Naive thymus-derived CD4-positive, alpha-beta T cell (primary cell): ENCODE results near the gene PSAPL1. TPM values are rescaled to one million over a fixed set of nuclear protein-coding genes. Genes with fewer than 3 reads are reported as not detected.
A peak's percentile ranks its signal among the peaks of the same experiment; 100 is the strongest.

Source experiments
- ATAC-seq: fragments of 150-1000 bp; cut with Tn5 transposase; 2 replicates; pipeline ENCODE4 v1.10.0; 2021; ENCODE audit warnings: mild to moderate bottlenecking, moderate library complexity
- CTCF ChIA-PET: fragments of 350-600 bp; sonication (Branson Sonifier 250); formaldehyde crosslinking; loops from one replicate; lab custom pipeline; 2021; ENCODE audit warnings: antibody characterized with exemption; lab: Charles Lee
- POLR2A ChIA-PET: fragments of 350-600 bp; sonication (Branson Sonifier 250); formaldehyde crosslinking; loops from one replicate; lab custom pipeline; 2021; ENCODE audit warnings: antibody characterized with exemption, inconsistent platforms; lab: Charles Lee
- DNase-seq, 9 donors: peaks; one replicate each; pipeline versions ENCODE4 v3.0.0 to v3.0.0-alpha.2; 2020 to 2022; ENCODE audit warnings: mixed read lengths in 1 of 9
- H3K27ac ChIP-seq: one replicate; pipeline ENCODE4 v1.7.0; 2013; ENCODE audit warnings: mild to moderate bottlenecking, low read depth, low read length, moderate library complexity
- H3K27me3 ChIP-seq, 2 donors: one replicate each; pipeline ENCODE4 v1.7.0; 2013; ENCODE audit warnings: low read length in 2 of 2, mild to moderate bottlenecking in 2 of 2, moderate library complexity in 2 of 2; ENCODE audit not compliant: control insufficient read depth in 2 of 2, insufficient read depth in 2 of 2
- H3K36me3 ChIP-seq, 3 experiments: 1 replicate in 2 of 3; 2 replicates in 1 of 3; pipeline ENCODE4 v1.7.0; 2013; ENCODE audit warnings: low read length in 3 of 3, mild to moderate bottlenecking in 3 of 3, moderate library complexity in 1 of 3; ENCODE audit not compliant: insufficient read depth in 3 of 3, control insufficient read depth in 2 of 3
- H3K4me1 ChIP-seq, 2 donors: one replicate each; pipeline ENCODE4 v1.7.0; 2013; ENCODE audit warnings: low read length in 2 of 2, mild to moderate bottlenecking in 2 of 2, moderate library complexity in 1 of 2; ENCODE audit not compliant: control insufficient read depth in 2 of 2, insufficient read depth in 2 of 2
- H3K4me3 ChIP-seq: 2 replicates; pipeline ENCODE4 v1.7.0; 2013; ENCODE audit warnings: mild to moderate bottlenecking, low read length
- H3K9me3 ChIP-seq, 3 experiments: 1 replicate in 2 of 3; 2 replicates in 1 of 3; pipeline ENCODE4 v1.7.0; 2013; ENCODE audit warnings: low read length in 3 of 3; ENCODE audit not compliant: control insufficient read depth in 2 of 3
- H3K27ac Mint-ChIP-seq, 9 donors: one replicate each; pipeline ENCODE4 v1.8.0; 2020 to 2022; ENCODE audit warnings: mixed read lengths in 9 of 9, mild to moderate bottlenecking in 8 of 9, moderate library complexity in 5 of 9, inconsistent platforms in 2 of 9
- H3K27me3 Mint-ChIP-seq, 5 donors: one replicate each; pipeline ENCODE4 v1.8.0; 2021 to 2022; ENCODE audit warnings: mixed read lengths in 5 of 5, mild to moderate bottlenecking in 1 of 5
- H3K36me3 Mint-ChIP-seq, 5 donors: one replicate each; pipeline ENCODE4 v1.8.0; 2020 to 2022; ENCODE audit warnings: mixed read lengths in 5 of 5, mild to moderate bottlenecking in 3 of 5, inconsistent platforms in 1 of 5
- H3K4me1 Mint-ChIP-seq, 7 donors: one replicate each; pipeline ENCODE4 v1.8.0; 2020 to 2022; ENCODE audit warnings: mixed read lengths in 7 of 7, mild to moderate bottlenecking in 3 of 7, inconsistent platforms in 1 of 7
- H3K4me3 Mint-ChIP-seq, 10 donors: one replicate each; pipeline ENCODE4 v1.8.0; 2020 to 2022; ENCODE audit warnings: mild to moderate bottlenecking in 10 of 10, mixed read lengths in 10 of 10, moderate library complexity in 6 of 10, inconsistent platforms in 2 of 10
- H3K9me3 Mint-ChIP-seq, 11 donors: one replicate each; pipeline ENCODE4 v1.8.0; 2020 to 2022; ENCODE audit warnings: mixed read lengths in 11 of 11, mild to moderate bottlenecking in 4 of 11, inconsistent platforms in 1 of 11, moderate library complexity in 1 of 11
- intact Hi-C, 2 donors: fragments of 100-400 bp; cut with micrococcal nuclease; formaldehyde crosslinking; loops; one replicate each; pipeline ENCODE4 v1.15.1; 2023
- polyA plus RNA-seq, 2 donors: library from polyadenylated mRNA; unstranded; fragments of 300-500 nt; fragmentation: Illumina TruSeq; gene quantifications; one replicate each; pipeline ENCODE4 v1.2.3, GENCODE V29; 2021
- total RNA-seq, 6 experiments: library from RNA in 5 of 6; stranded (reverse) in 5 of 6; gene quantifications; 1 replicate in 5 of 6; 2 replicates in 1 of 6; pipeline ENCODE4 v1.2.3 and lab custom pipeline; 2021 to 2026

Gene PSAPL1
- total and polyA plus RNA-seq, 7 experiments from 2014 or later, result not detected

DNA sequence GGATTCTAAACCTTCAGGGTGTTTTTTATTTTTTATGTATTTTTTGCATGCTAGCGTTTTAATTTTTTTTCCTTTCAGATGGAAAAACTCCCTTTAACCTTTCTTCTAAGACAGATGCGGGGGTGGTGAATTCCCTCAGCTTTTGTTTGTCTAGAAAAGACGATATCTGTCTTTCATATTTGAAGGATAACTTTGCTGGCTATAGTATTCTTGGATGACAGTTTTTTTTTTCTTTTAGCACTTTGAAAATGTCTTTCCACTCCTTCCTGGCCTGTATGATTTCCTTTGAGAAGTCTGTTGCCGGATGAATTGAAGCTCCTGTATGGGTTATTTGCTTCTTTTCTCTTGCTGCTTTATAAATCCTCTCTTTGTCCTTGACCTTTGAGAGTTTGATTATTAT is 26.6 kb downstream of the PSAPL1 start:
- H3K4me1 Mint-ChIP-seq, result no peaks in the 10 kb centered on the region
- Histone ChIP-seq H3K27ac (no peak overlapping the region), H3K36me3 (no peaks in the 10 kb centered on the region), H3K4me3 (no peak overlapping the region), H3K9me3 (peaks cover 0 to 9% (median 0%) of the 10 kb centered on the region in 3 experiments), H3K27me3 (no peaks in the 10 kb centered on the region), H3K4me1 (no peaks in the 10 kb centered on the region)
- POLR2A ChIA-PET, result no interaction called here
- no peak for ATAC-seq
- peaks cover 0 to 6% (median 4%) of the 10 kb centered on the region in 5 donors for H3K36me3 Mint-ChIP-seq
- no peak for DNase-seq
- H3K9me3 Mint-ChIP-seq, result peaks cover 2 to 64% (median 24%) of the 10 kb centered on the region in 11 donors
- CTCF ChIA-PET, result interaction anchor here (1.2 kb wide), 1 partner anchor 13 kb away, joined by 3 read pairs; no protein-coding TSS in a partner anchor
- intact Hi-C loops, result no loop called here
- no peak overlapping the region for H3K4me3 Mint-ChIP-seq
- H3K27ac Mint-ChIP-seq, result no peak overlapping the region
- peaks cover 0 to 36% (median 23%) of the 10 kb centered on the region in 5 donors for H3K27me3 Mint-ChIP-seq

DNA sequence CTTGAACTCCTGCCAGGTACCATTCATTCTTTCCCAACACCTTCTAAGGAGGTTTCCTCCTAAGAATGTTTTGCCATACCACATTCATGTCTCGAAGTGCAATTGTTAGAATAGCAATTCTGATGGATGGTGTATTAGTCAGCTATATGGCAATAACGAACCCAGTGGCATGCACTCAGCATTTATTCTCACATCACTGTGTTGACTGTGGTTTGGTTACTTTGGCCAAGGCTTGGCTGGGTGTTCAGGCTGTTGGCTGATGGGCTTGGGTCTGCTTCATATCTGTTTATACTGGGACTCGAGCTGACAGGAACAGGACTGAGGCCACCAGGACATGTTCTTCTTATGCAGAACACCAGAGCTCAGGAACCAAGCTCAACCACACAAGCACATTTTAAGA is 31.7 kb downstream of the PSAPL1 start:
- ATAC-seq (no peak), DNase-seq (no peak)
- peaks cover 8 to 34% (median 32%) of the 10 kb centered on the region in 5 donors for H3K27me3 Mint-ChIP-seq
- peaks cover 0 to 2% (median 0%) of the 10 kb centered on the region in 7 donors for H3K4me1 Mint-ChIP-seq
- H3K4me3 Mint-ChIP-seq, result no peak overlapping the region
- H3K4me3 ChIP-seq, result no peak overlapping the region
- POLR2A ChIA-PET, result no interaction called here
- no peaks in the 10 kb centered on the region for H3K9me3 ChIP-seq
- no peaks in the 10 kb centered on the region for H3K36me3 ChIP-seq
- H3K4me1 ChIP-seq, result no peaks in the 10 kb centered on the region
- no peaks in the 10 kb centered on the region for H3K27me3 ChIP-seq
- CTCF ChIA-PET, result no interaction called here
- intact Hi-C loops, result no loop called here
- H3K9me3 Mint-ChIP-seq, result peaks cover 6 to 35% (median 14%) of the 10 kb centered on the region in 11 donors
- H3K27ac Mint-ChIP-seq, result no peak overlapping the region
- no peak overlapping the region for H3K27ac ChIP-seq
- peaks cover 0 to 6% (median 0%) of the 10 kb centered on the region in 5 donors for H3K36me3 Mint-ChIP-seq

DNA sequence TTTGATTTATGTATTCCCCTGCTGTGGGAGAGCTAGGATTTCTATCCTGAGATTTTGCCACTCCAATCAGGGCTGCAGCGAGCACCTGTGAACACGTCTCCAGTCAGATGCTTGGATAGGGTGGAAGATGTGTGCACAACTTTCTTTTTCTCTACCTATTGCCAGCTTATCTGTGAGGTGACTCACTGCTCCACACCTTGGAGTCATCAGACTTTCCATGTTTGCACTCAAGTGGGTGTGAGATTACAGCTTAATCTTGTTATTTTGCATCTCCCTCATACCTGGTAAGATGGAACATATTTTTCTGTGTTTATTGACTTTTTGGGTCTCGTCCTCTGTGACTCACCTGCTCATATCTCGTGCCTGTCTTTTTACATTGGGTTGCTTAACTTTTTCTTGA is 32.2 kb downstream of the PSAPL1 start:
- Mint-ChIP-seq H3K27me3 (peaks cover 10 to 39% (median 34%) of the 10 kb centered on the region in 5 donors), H3K9me3 (peaks cover 6 to 34% (median 14%) of the 10 kb centered on the region in 11 donors), H3K4me3 (no peak overlapping the region), H3K27ac (no peak overlapping the region), H3K36me3 (peaks cover 0 to 6% (median 0%) of the 10 kb centered on the region in 5 donors), H3K4me1 (peaks cover 0 to 4% (median 0%) of the 10 kb centered on the region in 7 donors)
- H3K27me3 ChIP-seq, result no peaks in the 10 kb centered on the region
- ChIA-PET POLR2A (no interaction called here), CTCF (no interaction called here)
- no peaks in the 10 kb centered on the region for H3K9me3 ChIP-seq
- ATAC-seq (no peak), DNase-seq (no peak)
- no peak overlapping the region for H3K4me3 ChIP-seq
- no peak overlapping the region for H3K27ac ChIP-seq
- no peaks in the 10 kb centered on the region for H3K36me3 ChIP-seq
- intact Hi-C loops, result no loop called here
- H3K4me1 ChIP-seq, result no peaks in the 10 kb centered on the region

DNA sequence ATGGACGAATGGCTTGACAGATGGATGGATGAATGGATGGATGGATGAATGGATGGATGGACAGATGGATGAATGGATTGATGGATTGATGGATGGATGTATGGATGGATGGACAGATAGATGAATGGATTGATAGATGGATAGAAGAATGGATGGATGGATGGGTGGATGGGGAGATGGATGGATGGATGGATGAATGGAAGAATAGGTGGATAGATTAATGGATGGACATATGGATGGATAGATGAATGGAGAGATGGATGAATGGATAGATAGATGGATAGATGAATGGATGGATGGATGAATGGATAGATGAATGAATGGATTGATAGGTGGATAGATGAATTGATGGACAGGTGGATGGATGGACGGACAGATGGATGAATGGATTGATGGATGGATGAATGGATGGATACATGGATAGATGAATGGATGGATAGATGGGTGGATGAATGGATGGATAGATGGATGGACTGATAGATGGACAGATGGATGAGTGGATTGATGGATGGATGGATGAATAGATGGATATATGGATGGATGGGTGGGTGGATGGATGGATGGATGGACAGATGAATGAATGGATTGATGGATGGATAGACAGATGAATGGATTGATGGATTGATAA is 33.9 kb downstream of the PSAPL1 start:
- CTCF ChIA-PET, result no interaction called here
- H3K27me3 ChIP-seq, result no peaks in the 10 kb centered on the region
- H3K4me1 Mint-ChIP-seq, result peaks cover 0 to 4% (median 0%) of the 10 kb centered on the region in 7 donors
- H3K36me3 Mint-ChIP-seq, result no peaks in the 10 kb centered on the region
- H3K27ac Mint-ChIP-seq, result no peak overlapping the region
- ATAC-seq (no peak), DNase-seq (no peak)
- H3K4me1 ChIP-seq, result no peaks in the 10 kb centered on the region
- H3K9me3 Mint-ChIP-seq, result peaks cover 5 to 22% (median 7%) of the 10 kb centered on the region in 11 donors
- no peaks in the 10 kb centered on the region for H3K36me3 ChIP-seq
- no peak overlapping the region for H3K4me3 ChIP-seq
- POLR2A ChIA-PET, result no interaction called here
- H3K27me3 Mint-ChIP-seq, result peaks cover 10 to 35% (median 32%) of the 10 kb centered on the region in 5 donors
- intact Hi-C loops, result no loop called here
- no peaks in the 10 kb centered on the region for H3K9me3 ChIP-seq
- H3K4me3 Mint-ChIP-seq, result no peak overlapping the region
- no peak overlapping the region for H3K27ac ChIP-seq

- Mint-ChIP-seq H3K4me1 (peaks cover 0 to 4% (median 0%) of the 10 kb centered on the region in 7 donors), H3K36me3 (no peaks in the 10 kb centered on the region), H3K9me3 (peaks cover under 1 to 15% (median 6%) of the 10 kb centered on the region in 11 donors), H3K27ac (no peak overlapping the region), H3K4me3 (no peak overlapping the region), H3K27me3 (peaks cover 10 to 33% (median 24%) of the 10 kb centered on the region in 5 donors)
- Histone ChIP-seq H3K27ac (no peak overlapping the region), H3K4me1 (no peaks in the 10 kb centered on the region), H3K9me3 (no peaks in the 10 kb centered on the region), H3K27me3 (no peaks in the 10 kb centered on the region), H3K4me3 (no peak overlapping the region), H3K36me3 (no peaks in the 10 kb centered on the region)
- no peak for ATAC-seq
- CTCF ChIA-PET, result no interaction called here
- POLR2A ChIA-PET, result no interaction called here
- intact Hi-C loops, result no loop called here
- DNase-seq, result peak in 1 of 9 donors; percentile 6
Measured at GRCh38 chr4:7399440-7400234, 35.1 kb downstream of the PSAPL1 start.

DNA sequence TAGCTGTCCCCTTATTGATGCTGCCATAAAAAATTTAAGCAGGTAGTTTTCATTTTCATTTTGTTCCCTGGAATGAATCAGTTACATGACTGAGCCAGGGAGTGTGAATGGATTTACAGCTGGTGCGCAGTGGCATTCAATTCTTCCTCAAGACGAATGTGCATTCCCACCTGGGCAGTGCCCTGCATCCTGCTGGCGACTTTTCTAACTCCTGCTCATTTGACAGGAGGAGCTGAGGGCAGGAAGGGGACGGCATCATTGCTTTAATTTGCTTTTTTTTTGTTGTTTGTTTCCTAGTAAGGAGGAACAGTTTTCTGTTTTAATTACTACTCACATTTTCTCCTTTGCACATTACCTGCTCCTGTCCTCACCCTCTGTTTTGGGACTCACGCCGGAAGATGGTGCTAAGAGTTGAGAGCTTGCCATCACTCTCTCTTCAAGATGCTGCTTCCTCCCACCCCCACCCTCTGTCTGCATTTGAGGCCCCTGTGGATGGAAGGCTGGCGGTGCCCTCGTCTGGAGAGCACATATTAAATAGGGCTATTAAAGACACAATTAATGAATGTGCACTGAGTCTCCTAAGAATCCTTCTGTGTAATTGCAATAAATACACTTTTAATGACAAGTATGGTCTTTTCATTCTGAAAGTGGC is 35.8 kb downstream of the PSAPL1 start:
- H3K36me3 ChIP-seq, result no peaks in the 10 kb centered on the region
- no peaks in the 10 kb centered on the region for H3K4me1 ChIP-seq
- H3K4me1 Mint-ChIP-seq, result peaks cover 0 to 4% (median 0%) of the 10 kb centered on the region in 7 donors
- H3K9me3 ChIP-seq, result no peaks in the 10 kb centered on the region
- no peak for ATAC-seq
- H3K27me3 ChIP-seq, result no peaks in the 10 kb centered on the region
- H3K4me3 ChIP-seq, result no peak overlapping the region
- no peak overlapping the region for H3K27ac Mint-ChIP-seq
- CTCF ChIA-PET, result no interaction called here
- H3K9me3 Mint-ChIP-seq, result peaks cover 0 to 9% (median 5%) of the 10 kb centered on the region in 11 donors
- H3K36me3 Mint-ChIP-seq, result no peaks in the 10 kb centered on the region
- intact Hi-C loops, result no loop called here
- H3K27me3 Mint-ChIP-seq, result peaks cover 10 to 36% (median 23%) of the 10 kb centered on the region in 5 donors
- no peak overlapping the region for H3K27ac ChIP-seq
- POLR2A ChIA-PET, result no interaction called here
- peak in 1 of 9 donors; percentile 16 for DNase-seq
- no peak overlapping the region for H3K4me3 Mint-ChIP-seq
